Gastroesophageal sphincter (tissue), 4 donors: ENCODE data around the gene C1orf198. TPM values are rescaled to one million over a fixed set of nuclear protein-coding genes. Genes with fewer than 3 reads are reported as not detected.

ENCODE experiments used
- ATAC-seq: fragments of 150-250 bp; one replicate; pipeline ENCODE4 v1.9.1; 2016; ENCODE audit warnings: mild to moderate bottlenecking, moderate library complexity
- H3K27ac ChIP-seq, 4 donors: fragments of 200-600 bp; sonication (generic) in 3 of 4; 1 replicate in 3 of 4; 2 replicates in 1 of 4; pipeline ENCODE4 v1.5.1; 2016 to 2019
- H3K27me3 ChIP-seq: fragments of 200-600 bp; sonication (generic); one replicate; pipeline ENCODE4 v1.5.1; 2019
- H3K36me3 ChIP-seq, 2 donors: fragments of 200-600 bp; sonication (generic); one replicate each; pipeline ENCODE4 v1.5.1; 2019; ENCODE audit warnings: control low read depth in 1 of 2
- H3K4me1 ChIP-seq, 3 donors: fragments of 200-600 bp; sonication (generic); 1 replicate in 2 of 3; 2 replicates in 1 of 3; pipeline ENCODE4 v1.5.1; 2016 to 2019; ENCODE audit warnings: control low read depth in 2 of 3
- H3K4me3 ChIP-seq, 2 donors: fragments of 200-600 bp; sonication (generic); one replicate each; pipeline ENCODE4 v1.5.1; 2019; ENCODE audit warnings: mild to moderate bottlenecking in 1 of 2, moderate library complexity in 1 of 2
- H3K9me3 ChIP-seq, 3 donors: fragments of 200-600 bp; sonication (generic); one replicate each; pipeline ENCODE4 v1.5.1; 2017 to 2019; ENCODE audit warnings: control low read depth in 2 of 3
- EP300 ChIP-seq: sonication (generic); formaldehyde crosslinking; IDR thresholded peaks from one replicate; pipeline ENCODE4 v1.6.1; 2017; ENCODE audit warnings: antibody characterized with exemption, mild to moderate bottlenecking
- POLR2A ChIP-seq, 2 donors: fragments of 450-650 bp; IDR thresholded peaks; one replicate each; pipeline ENCODE4 v1.6.1; 2017; ENCODE audit warnings: antibody characterized with exemption in 2 of 2, mild to moderate bottlenecking in 2 of 2, moderate library complexity in 1 of 2
- POLR2AphosphoS5 ChIP-seq: sonication (generic); formaldehyde crosslinking; IDR thresholded peaks from one replicate; pipeline ENCODE4 v1.6.1; 2017; ENCODE audit warnings: antibody characterized with exemption
- WGBS, 2 donors: methylation state at CpG; one replicate each; pipeline ENCODE4 v1.1.5; 2018; ENCODE audit warnings: low coverage in 1 of 2; 5-methylcytosine and 5-hydroxymethylcytosine counted together
- total RNA-seq, 4 donors: library from RNA; depleted of rRNA; stranded (reverse); fragments of >200 nt; gene quantifications; one replicate each; pipeline ENCODE4 v1.1.0, GENCODE V29; 2016
- TF ChIP-seq, protein P1 (sequence below), 4 experiments: fragments of 200-600 bp in 2 of 4; fragments of 450-650 bp in 2 of 4; sonication (generic) in 1 of 4; IDR thresholded peaks; one replicate each; pipeline ENCODE4 v1.5.1; 2017 to 2019; ENCODE audit warnings: antibody characterized with exemption in 4 of 4, mild to moderate bottlenecking in 2 of 4, moderate library complexity in 2 of 4

Gene C1orf198
- total RNA-seq, 4 donors from 2014 or later, result 115 to 219 (median 172) TPM

DNA sequence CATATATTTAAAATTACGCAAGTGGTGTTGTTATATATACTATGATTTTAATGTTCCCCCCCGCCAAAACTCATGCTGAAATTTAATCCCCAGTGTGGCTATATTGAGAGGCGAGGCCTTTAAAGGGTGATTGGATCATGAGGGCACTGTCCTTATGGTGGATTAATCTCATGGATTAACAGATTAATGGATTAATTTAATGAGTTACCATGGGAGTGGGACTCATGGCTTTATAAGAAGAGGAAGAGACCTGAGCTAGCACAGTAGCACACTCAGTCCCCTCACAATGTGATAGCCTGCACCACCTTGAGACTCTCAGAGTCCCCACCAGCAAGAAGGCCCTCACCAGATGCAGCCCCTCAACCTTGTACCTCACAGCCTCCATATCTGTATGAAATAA is 34.8 kb downstream of the C1orf198 start:
- Histone ChIP-seq H3K4me1 (peaks cover 0 to 37% (median 0%) of the 10 kb centered on the region in 3 donors), H3K4me3 (no peak overlapping the region), H3K36me3 (peaks cover 0 to 19% of the 10 kb centered on the region in 2 donors), H3K9me3 (no peaks in the 10 kb centered on the region), H3K27ac (no peak overlapping the region), H3K27me3 (no peaks in the 10 kb centered on the region)
- TF ChIP-seq POLR2AphosphoS5 (no peak), EP300 (no peak), POLR2A (IDR thresholded peaks at IDR 0.05) (no peak)
- TF ChIP-seq, protein P1, sequence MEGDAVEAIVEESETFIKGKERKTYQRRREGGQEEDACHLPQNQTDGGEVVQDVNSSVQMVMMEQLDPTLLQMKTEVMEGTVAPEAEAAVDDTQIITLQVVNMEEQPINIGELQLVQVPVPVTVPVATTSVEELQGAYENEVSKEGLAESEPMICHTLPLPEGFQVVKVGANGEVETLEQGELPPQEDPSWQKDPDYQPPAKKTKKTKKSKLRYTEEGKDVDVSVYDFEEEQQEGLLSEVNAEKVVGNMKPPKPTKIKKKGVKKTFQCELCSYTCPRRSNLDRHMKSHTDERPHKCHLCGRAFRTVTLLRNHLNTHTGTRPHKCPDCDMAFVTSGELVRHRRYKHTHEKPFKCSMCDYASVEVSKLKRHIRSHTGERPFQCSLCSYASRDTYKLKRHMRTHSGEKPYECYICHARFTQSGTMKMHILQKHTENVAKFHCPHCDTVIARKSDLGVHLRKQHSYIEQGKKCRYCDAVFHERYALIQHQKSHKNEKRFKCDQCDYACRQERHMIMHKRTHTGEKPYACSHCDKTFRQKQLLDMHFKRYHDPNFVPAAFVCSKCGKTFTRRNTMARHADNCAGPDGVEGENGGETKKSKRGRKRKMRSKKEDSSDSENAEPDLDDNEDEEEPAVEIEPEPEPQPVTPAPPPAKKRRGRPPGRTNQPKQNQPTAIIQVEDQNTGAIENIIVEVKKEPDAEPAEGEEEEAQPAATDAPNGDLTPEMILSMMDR (IDR thresholded peaks at IDR 0.05), result no peak
- ATAC-seq, result no peak
- 77 to 100% methylated on average over 3 of the region's 3 CpGs for WGBS, 2 donors

GRCh38 chr1:230832476-230832875 is 35.8 kb downstream of the C1orf198 start:
- TF ChIP-seq POLR2AphosphoS5 (no peak), EP300 (no peak), POLR2A (IDR thresholded peaks at IDR 0.05) (no peak)
- TF ChIP-seq, protein P1 (IDR thresholded peaks at IDR 0.05), result no peak
- Histone ChIP-seq H3K4me1 (peaks cover 0 to 47% (median 3%) of the 10 kb centered on the region in 3 donors), H3K9me3 (no peaks in the 10 kb centered on the region), H3K4me3 (no peak overlapping the region), H3K27ac (no peak overlapping the region), H3K27me3 (no peaks in the 10 kb centered on the region), H3K36me3 (peaks cover 0 to 8% of the 10 kb centered on the region in 2 donors)
- 17 to 50% methylated on average over 1 of the region's 1 CpG for WGBS, 2 donors
- ATAC-seq, result no peak

GRCh38 chr1:230831771-230832170 is 36.5 kb downstream of the C1orf198 start:
- whole genome bisulfite sequencing, 2 donors, result 30 to 50% methylated on average over 1 of the region's 1 CpG
- no peaks in the 10 kb centered on the region for H3K9me3 ChIP-seq
- H3K27me3 ChIP-seq, result no peaks in the 10 kb centered on the region
- no peak for ATAC-seq
- H3K4me1 ChIP-seq, result peaks cover 0 to 54% (median 3%) of the 10 kb centered on the region in 3 donors
- TF ChIP-seq, protein P1 (IDR thresholded peaks at IDR 0.05), result no peak
- TF ChIP-seq POLR2A (IDR thresholded peaks at IDR 0.05) (no peak), POLR2AphosphoS5 (no peak), EP300 (no peak)
- H3K4me3 ChIP-seq, result no peak overlapping the region
- no peak overlapping the region for H3K27ac ChIP-seq
- H3K36me3 ChIP-seq, result peaks cover 0 to 1% of the 10 kb centered on the region in 2 donors

DNA sequence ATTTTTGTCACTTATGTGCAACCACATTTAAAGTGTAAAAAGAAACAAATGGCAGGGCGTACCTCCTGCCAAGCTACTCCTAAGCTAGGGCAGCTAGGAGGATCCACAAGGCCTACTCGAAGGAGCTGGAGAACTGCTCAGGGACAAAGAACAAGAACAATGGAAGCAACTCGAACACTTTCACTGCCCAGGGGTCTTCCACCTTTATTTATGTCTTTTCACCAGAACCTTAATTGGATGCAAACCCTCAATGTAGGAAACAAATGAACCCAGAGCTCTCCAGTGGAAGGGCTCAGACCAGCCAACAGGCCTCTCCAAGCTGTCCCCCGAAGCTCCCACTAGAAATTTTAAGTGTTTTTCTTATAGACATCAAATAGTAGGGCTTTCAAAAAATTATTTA is 39.9 kb downstream of the C1orf198 start:
- Histone ChIP-seq H3K27ac (peak overlapping the region in 1 of 4 donors; percentile 42), H3K4me1 (peaks cover 0 to 71% (median 23%) of the 10 kb centered on the region in 3 donors), H3K4me3 (no peak overlapping the region), H3K27me3 (no peaks in the 10 kb centered on the region), H3K36me3 (no peaks in the 10 kb centered on the region), H3K9me3 (no peaks in the 10 kb centered on the region)
- 88 to 95% methylated on average over 1 to 4 of the region's 4 CpGs for WGBS, 2 donors
- TF ChIP-seq POLR2AphosphoS5 (no peak), EP300 (no peak), POLR2A (IDR thresholded peaks at IDR 0.05) (no peak)
- TF ChIP-seq, protein P1 (IDR thresholded peaks at IDR 0.05), result no peak
- ATAC-seq, result no peak

DNA sequence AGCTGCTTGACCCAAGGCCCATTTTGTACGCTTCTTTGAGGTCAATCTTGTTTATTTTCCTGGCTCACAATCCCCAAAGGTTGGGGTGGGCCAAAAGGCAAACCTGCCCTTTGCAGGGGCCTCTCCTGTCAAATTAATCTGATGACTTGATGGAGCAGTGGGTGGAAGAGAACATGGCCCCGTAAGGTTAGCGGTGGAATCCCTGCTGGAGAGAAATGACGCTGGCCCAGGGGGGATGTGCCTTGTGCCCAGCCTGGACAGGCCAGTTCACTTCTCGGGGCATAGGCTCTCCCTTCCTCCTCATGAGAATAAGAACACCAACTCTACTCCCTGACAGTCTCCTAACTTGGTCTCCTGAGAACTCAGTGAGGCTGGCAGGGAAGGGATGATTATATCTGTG is 40.5 kb downstream of the C1orf198 start:
- ATAC-seq, result no peak
- Histone ChIP-seq H3K36me3 (no peaks in the 10 kb centered on the region), H3K27ac (peak overlapping the region in 3 of 4 donors; percentile 35 to 56 (median 42)), H3K4me1 (peaks cover 0 to 77% (median 25%) of the 10 kb centered on the region in 3 donors), H3K27me3 (no peaks in the 10 kb centered on the region), H3K9me3 (no peaks in the 10 kb centered on the region), H3K4me3 (no peak overlapping the region)
- TF ChIP-seq, protein P1 (IDR thresholded peaks at IDR 0.05), result no peak
- TF ChIP-seq EP300 (no peak), POLR2A (IDR thresholded peaks at IDR 0.05) (no peak), POLR2AphosphoS5 (no peak)
- WGBS, 2 donors, result 53 to 75% methylated on average over 1 to 4 of the region's 5 CpGs
